ENCODE measurements around the gene CADM1.

The CADM1 gene

DNA sequence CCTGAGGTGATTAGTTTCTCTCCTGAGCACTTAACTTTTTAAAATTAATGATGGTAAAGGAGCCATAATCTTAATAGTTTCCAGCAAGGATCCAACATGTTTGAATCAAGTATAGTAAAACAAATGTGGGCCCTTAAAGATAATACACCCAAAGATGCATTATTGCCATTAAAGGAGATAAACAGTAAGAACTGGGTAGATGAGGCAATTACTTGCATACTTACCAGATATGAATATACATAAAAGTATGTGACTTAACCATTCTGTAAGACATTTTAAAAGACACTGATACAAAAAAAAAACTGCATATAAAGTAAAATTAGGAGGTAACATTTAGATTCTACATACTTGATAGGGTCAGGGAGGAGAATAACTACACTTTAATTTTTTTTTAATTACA lies 48.2 kb downstream of the CADM1 start:
- Histone ChIP-seq H3K27ac (ENCODE audit: low read length) (no peak overlapping the region), H3K79me2 (ENCODE audit: low read length) (no peaks in the 10 kb centered on the region), H2AFZ (ENCODE audit: low read depth, low read length) (no peak overlapping the region), H3K4me1 (ENCODE audit: low read length) (0 out of 2 replicates have a peak, but pooled peaks cover 4% of the 10 kb centered on the region), H3K4me3 (ENCODE audit: low read length) (no peak overlapping the region), H4K20me1 (ENCODE audit: insufficient read depth, low read length) (no peaks in the 10 kb centered on the region), H3K9me3 (ENCODE audit: insufficient read depth, low read length) (no peaks in the 10 kb centered on the region), H3K9ac (ENCODE audit: low read length) (no peak overlapping the region), H3K36me3 (replicated peaks; ENCODE audit: low read depth, low read length) (no peaks in the 10 kb centered on the region), H3K27me3 (ENCODE audit: low read depth, low read length) (peaks cover 13% of the 10 kb centered on the region; the same call in 1 of the 2 replicates), H3K4me2 (ENCODE audit: low read length) (no peak overlapping the region)
- TF ChIP-seq, protein P1, sequence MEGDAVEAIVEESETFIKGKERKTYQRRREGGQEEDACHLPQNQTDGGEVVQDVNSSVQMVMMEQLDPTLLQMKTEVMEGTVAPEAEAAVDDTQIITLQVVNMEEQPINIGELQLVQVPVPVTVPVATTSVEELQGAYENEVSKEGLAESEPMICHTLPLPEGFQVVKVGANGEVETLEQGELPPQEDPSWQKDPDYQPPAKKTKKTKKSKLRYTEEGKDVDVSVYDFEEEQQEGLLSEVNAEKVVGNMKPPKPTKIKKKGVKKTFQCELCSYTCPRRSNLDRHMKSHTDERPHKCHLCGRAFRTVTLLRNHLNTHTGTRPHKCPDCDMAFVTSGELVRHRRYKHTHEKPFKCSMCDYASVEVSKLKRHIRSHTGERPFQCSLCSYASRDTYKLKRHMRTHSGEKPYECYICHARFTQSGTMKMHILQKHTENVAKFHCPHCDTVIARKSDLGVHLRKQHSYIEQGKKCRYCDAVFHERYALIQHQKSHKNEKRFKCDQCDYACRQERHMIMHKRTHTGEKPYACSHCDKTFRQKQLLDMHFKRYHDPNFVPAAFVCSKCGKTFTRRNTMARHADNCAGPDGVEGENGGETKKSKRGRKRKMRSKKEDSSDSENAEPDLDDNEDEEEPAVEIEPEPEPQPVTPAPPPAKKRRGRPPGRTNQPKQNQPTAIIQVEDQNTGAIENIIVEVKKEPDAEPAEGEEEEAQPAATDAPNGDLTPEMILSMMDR (IDR thresholded peaks at IDR 0.05; ENCODE audit: low read depth, low read length) = no peak
- no peak for TF ChIP-seq EZH2phosphoT487 (IDR thresholded peaks at IDR 0.05; ENCODE audit: low read depth)

DNA sequence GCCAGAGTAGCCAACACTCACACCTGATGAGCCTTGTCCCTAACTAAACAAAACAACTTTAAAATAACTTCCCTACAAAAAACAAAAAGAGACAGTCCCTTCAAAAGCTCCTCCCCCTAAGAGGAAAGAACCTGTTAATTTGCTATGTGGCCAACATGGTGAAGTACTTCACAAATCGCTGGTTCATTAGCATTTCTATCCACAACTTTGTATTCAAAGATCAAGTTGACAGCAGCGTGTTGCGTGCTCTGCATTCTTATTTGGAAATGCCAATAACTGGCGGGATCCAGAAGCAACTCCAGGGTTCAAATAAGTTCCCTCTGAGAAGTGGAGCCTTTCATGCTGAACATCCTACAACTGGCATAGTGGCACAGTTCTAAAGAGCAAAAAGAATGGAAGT lies 48.6 kb downstream of the CADM1 start:
- Histone ChIP-seq H3K4me3 (ENCODE audit: low read length) (no peak overlapping the region), H3K4me2 (ENCODE audit: low read length) (no peak overlapping the region)
- TF ChIP-seq EZH2phosphoT487 (IDR thresholded peaks at IDR 0.05; ENCODE audit: low read depth) = no peak
- TF ChIP-seq, protein P1 (IDR thresholded peaks at IDR 0.05; ENCODE audit: low read depth, low read length) = no peak

DNA sequence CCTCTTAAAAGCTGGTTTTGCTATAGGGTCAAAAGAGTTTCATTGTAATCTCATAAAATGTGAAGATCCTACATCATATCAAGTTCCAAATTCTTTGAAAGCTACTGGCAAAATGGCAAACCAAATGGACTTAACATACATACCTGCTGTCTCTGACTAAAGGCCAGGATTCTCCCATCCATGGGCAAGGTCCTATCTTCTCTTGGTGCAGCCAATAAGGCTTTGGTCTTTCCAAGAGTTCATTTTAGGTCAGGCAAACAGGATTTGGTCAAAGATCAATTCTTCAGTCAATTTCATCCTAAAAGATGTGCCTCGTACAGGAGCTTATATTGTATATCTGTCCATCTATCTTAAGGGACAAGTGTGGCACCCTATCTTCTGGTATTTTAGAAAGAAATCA lies 49.7 kb downstream of the CADM1 start:
- Histone ChIP-seq H3K27me3 (ENCODE audit: low read depth, low read length) (peaks cover 13% of the 10 kb centered on the region; the same call in 1 of the 2 replicates), H3K27ac (ENCODE audit: low read length) (no peak overlapping the region), H3K79me2 (ENCODE audit: low read length) (no peaks in the 10 kb centered on the region), H4K20me1 (ENCODE audit: insufficient read depth, low read length) (no peaks in the 10 kb centered on the region), H3K9ac (ENCODE audit: low read length) (no peak overlapping the region), H3K9me3 (ENCODE audit: insufficient read depth, low read length) (0 out of 2 replicates have a peak, but pooled peaks cover 3% of the 10 kb centered on the region), H3K4me1 (ENCODE audit: low read length) (0 out of 2 replicates have a peak, but pooled peaks cover 4% of the 10 kb centered on the region), H3K4me2 (ENCODE audit: low read length) (no peak overlapping the region), H3K4me3 (ENCODE audit: low read length) (no peak overlapping the region), H2AFZ (ENCODE audit: low read depth, low read length) (no peak overlapping the region), H3K36me3 (replicated peaks; ENCODE audit: low read depth, low read length) (no peaks in the 10 kb centered on the region)
- TF ChIP-seq, protein P1 (IDR thresholded peaks at IDR 0.05; ENCODE audit: low read depth, low read length) = no peak
- TF ChIP-seq EZH2phosphoT487 (IDR thresholded peaks at IDR 0.05; ENCODE audit: low read depth) = no peak

More for the DNA sequence above, 48.6 kb downstream of the CADM1 start:
- Histone ChIP-seq H3K9me3 (ENCODE audit: insufficient read depth, low read length) (no peaks in the 10 kb centered on the region), H3K79me2 (ENCODE audit: low read length) (no peaks in the 10 kb centered on the region), H3K27ac (ENCODE audit: low read length) (no peak overlapping the region), H3K4me1 (ENCODE audit: low read length) (0 out of 2 replicates have a peak, but pooled peaks cover 4% of the 10 kb centered on the region), H4K20me1 (ENCODE audit: insufficient read depth, low read length) (no peaks in the 10 kb centered on the region), H3K36me3 (replicated peaks; ENCODE audit: low read depth, low read length) (no peaks in the 10 kb centered on the region), H3K9ac (ENCODE audit: low read length) (no peak overlapping the region), H2AFZ (ENCODE audit: low read depth, low read length) (no peak overlapping the region), H3K27me3 (ENCODE audit: low read depth, low read length) (peaks cover 13% of the 10 kb centered on the region; the same call in 1 of the 2 replicates)

DNA sequence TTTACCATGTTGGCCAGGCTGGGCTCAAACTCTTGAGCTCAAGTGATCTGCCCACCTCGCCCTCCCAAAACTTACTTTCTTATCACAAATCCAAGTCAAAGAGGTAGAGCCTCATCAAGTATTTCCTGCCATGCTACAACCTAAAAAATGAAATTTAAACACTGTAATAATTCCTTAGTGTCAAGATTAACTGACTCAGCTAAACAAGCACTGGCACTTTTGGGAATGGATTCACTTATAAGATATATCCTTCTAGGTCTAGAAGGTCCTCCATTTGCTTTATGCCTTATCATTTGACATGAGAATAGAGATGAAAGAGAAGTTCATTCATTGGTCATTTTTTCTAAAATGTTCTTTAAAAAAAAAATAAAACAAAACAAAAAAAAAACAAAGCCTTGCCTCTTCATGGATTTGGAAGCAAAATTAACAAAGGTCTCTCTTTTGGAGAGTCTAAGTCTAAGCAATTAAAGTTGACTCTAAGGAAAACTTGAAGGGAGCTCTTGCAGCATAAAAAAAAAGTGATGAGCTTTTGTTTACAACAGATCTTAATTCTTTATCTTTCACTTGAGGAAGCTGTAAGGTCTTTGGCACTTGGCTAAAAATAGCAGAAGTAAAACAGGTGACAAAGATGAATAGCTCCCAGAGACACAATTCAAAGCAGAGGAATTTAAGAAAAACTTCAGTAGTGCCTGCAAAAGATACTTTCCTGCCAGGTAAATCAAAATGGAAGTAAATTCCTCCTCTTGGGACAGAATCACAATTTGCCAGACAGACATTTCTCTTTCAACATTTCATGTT lies 50.3 kb downstream of the CADM1 start:
- TF ChIP-seq EZH2phosphoT487 (IDR thresholded peaks at IDR 0.05; ENCODE audit: low read depth) = no peak
- TF ChIP-seq, protein P1 (IDR thresholded peaks at IDR 0.05; ENCODE audit: low read depth, low read length) = no peak
- H3K9me3 ChIP-seq (ENCODE audit: insufficient read depth, low read length) = 0 out of 2 replicates have a peak, but pooled peaks cover 3% of the 10 kb centered on the region
- H2AFZ ChIP-seq (ENCODE audit: low read depth, low read length) = no peak overlapping the region
- H4K20me1 ChIP-seq (ENCODE audit: insufficient read depth, low read length) = no peaks in the 10 kb centered on the region
- H3K4me2 ChIP-seq (ENCODE audit: low read length) = no peak overlapping the region
- no peak overlapping the region for H3K9ac ChIP-seq (ENCODE audit: low read length)
- no peak overlapping the region for H3K4me3 ChIP-seq (ENCODE audit: low read length)
- H3K27ac ChIP-seq (ENCODE audit: low read length) = no peak overlapping the region
- 0 out of 2 replicates have a peak, but pooled peaks cover 9% of the 10 kb centered on the region for H3K27me3 ChIP-seq (ENCODE audit: low read depth, low read length)
- no peaks in the 10 kb centered on the region for H3K79me2 ChIP-seq (ENCODE audit: low read length)
- H3K4me1 ChIP-seq (ENCODE audit: low read length) = 0 out of 2 replicates have a peak, but pooled peaks cover 4% of the 10 kb centered on the region
- no peaks in the 10 kb centered on the region for H3K36me3 ChIP-seq (replicated peaks; ENCODE audit: low read depth, low read length)

Measured in OCI-LY3 (cell line).